Panc1 (cell line): ENCODE results near the gene OR5A1. TPM values are rescaled to one million over a fixed set of nuclear protein-coding genes. Genes with fewer than 3 reads are reported as not detected.

ENCODE experiments used
- ATAC-seq: fragments of 200-7000 bp; cut with Tn5 transposase; 2 replicates; pipeline ENCODE4 v1.9.1; 2020; ENCODE audit warnings: mild to moderate bottlenecking, moderate library complexity
- BruUV-seq: library from RNA; stranded (reverse); fragments of 400-500 nt; replicated peaks from 2 replicates; lab custom pipeline; 2021; lab: Mats Ljungman, UMichigan
- CTCF ChIA-PET: fragments of 300-600 bp; sonication (Branson Sonifier 250); formaldehyde crosslinking; loops from one replicate; lab custom pipeline; 2022; ENCODE audit warnings: antibody characterized with exemption; lab: Charles Lee
- POLR2A ChIA-PET: fragments of 300-600 bp; sonication (Branson Sonifier 250); formaldehyde crosslinking; loops from one replicate; lab custom pipeline; 2022; ENCODE audit warnings: antibody characterized with exemption; lab: Charles Lee
- DNase-seq: peaks from one replicate; pipeline ENCODE4 v3.0.0-alpha.2; 2010; ENCODE audit warnings: low read depth, low spot score
- H3K27ac ChIP-seq: 2 replicates; pipeline ENCODE4 v1.5.1; 2011; ENCODE audit warnings: mild to moderate bottlenecking, low read length, inconsistent platforms
- H3K27me3 ChIP-seq: fragments of 200-500 bp; sonication (Bioruptor generic); 2 replicates; pipeline ENCODE4 v1.6.0; 2014; ENCODE audit warnings: low read length, inconsistent platforms; ENCODE audit not compliant: control insufficient read depth, insufficient read depth
- H3K36me3 ChIP-seq: fragments of 200-500 bp; sonication (Bioruptor generic); 2 replicates; pipeline ENCODE4 v1.5.1; 2014; ENCODE audit warnings: inconsistent platforms, mild to moderate bottlenecking, low read length, moderate library complexity; ENCODE audit not compliant: control insufficient read depth, insufficient read depth
- H3K4me1 ChIP-seq: 2 replicates; pipeline ENCODE4 v1.5.1; 2011; ENCODE audit warnings: inconsistent platforms, mild to moderate bottlenecking, low read length, moderate library complexity; ENCODE audit not compliant: control insufficient read depth, insufficient read depth
- H3K4me3 ChIP-seq, 2 experiments: 2 replicates each; pipeline ENCODE4 v1.5.1; 2011 to 2012; ENCODE audit warnings: low read depth in 2 of 2, low read length in 2 of 2, mild to moderate bottlenecking in 2 of 2, inconsistent platforms in 1 of 2, moderate library complexity in 1 of 2
- H3K9me3 ChIP-seq: fragments of 200-500 bp; sonication (Bioruptor generic); 2 replicates; pipeline ENCODE4 v1.5.1; 2014; ENCODE audit warnings: low read depth, mild to moderate bottlenecking, inconsistent platforms, low read length, moderate library complexity; ENCODE audit not compliant: control insufficient read depth, insufficient read depth
- CTCF ChIP-seq: fragments of 450-650 bp; IDR thresholded peaks from 2 replicates; pipeline ENCODE4 v1.5.1; 2017; ENCODE audit warnings: mild to moderate bottlenecking
- POLR2AphosphoS5 ChIP-seq: IDR thresholded peaks from 2 replicates; pipeline ENCODE4 v1.6.1; 2012; ENCODE audit warnings: mild to moderate bottlenecking, low read depth, low read length, moderate library complexity
- REST ChIP-seq, 2 experiments: IDR thresholded peaks; 2 replicates each; pipeline ENCODE4 v1.6.1; 2011 to 2012; ENCODE audit warnings: low read depth in 2 of 2, control low read depth in 1 of 2, low read length in 1 of 2, mild to moderate bottlenecking in 1 of 2, moderate library complexity in 1 of 2; ENCODE audit not compliant: insufficient read depth in 1 of 2
- SIN3A ChIP-seq: IDR thresholded peaks from 2 replicates; pipeline ENCODE4 v1.6.1; 2012; ENCODE audit warnings: low read depth, mild to moderate bottlenecking, low read length, moderate library complexity, borderline replicate concordance; ENCODE audit not compliant: insufficient read depth
- TCF7L2 ChIP-seq: IDR thresholded peaks from 2 replicates; pipeline ENCODE4 v1.6.1; 2011; ENCODE audit warnings: mild to moderate bottlenecking, low read depth, low read length, inconsistent platforms
- in situ Hi-C: cut with HindIII; loops from 2 replicates; pipeline ENCODE4 v1.10.0; 2016; ENCODE audit warnings: low sequenced_read_pairs, low pct_unique_long_range_greater_than_20kb
- intact Hi-C: fragments of 100-400 bp; cut with micrococcal nuclease; formaldehyde crosslinking; loops from one replicate; pipeline ENCODE4 v1.10.0; 2022; ENCODE audit not compliant: unreplicated experiment
- total RNA-seq: library from RNA; stranded (reverse); gene quantifications from one replicate; pipeline ENCODE4 v1.2.1, GENCODE V29; 2021; ENCODE audit not compliant: unreplicated experiment

Gene OR5A1
- total RNA-seq, 1 experiment from 2014 or later = not detected

GRCh38 chr11:59415111-59415510, 21.2 kb upstream of the OR5A1 start:
- no peak for TF ChIP-seq POLR2AphosphoS5
- no peak for TF ChIP-seq CTCF
- no peak for TF ChIP-seq REST (IDR thresholded peaks at IDR 0.05; ENCODE audit: insufficient read depth in 1 of 2, low read depth in 2 of 2, low read length in 1 of 2)
- no peak for TF ChIP-seq TCF7L2
- POLR2A ChIA-PET = no interaction called here
- H3K36me3 ChIP-seq = no peaks in the 10 kb centered on the region
- H3K4me1 ChIP-seq = no peaks in the 10 kb centered on the region
- CTCF ChIA-PET = no interaction called here
- DNase-seq (no peak), ATAC-seq (no peak)
- intact Hi-C loops = no loop called here
- no peaks in the 10 kb centered on the region; the same call in 1 of the 2 replicates for H3K27me3 ChIP-seq
- in situ Hi-C loops = no loop called here
- no peak overlapping the region for H3K4me3 ChIP-seq
- no peak overlapping the region for H3K27ac ChIP-seq
- BruUV-seq = no TSS peak
- H3K9me3 ChIP-seq = no peaks in the 10 kb centered on the region; the same call in 1 of the 2 replicates

DNA sequence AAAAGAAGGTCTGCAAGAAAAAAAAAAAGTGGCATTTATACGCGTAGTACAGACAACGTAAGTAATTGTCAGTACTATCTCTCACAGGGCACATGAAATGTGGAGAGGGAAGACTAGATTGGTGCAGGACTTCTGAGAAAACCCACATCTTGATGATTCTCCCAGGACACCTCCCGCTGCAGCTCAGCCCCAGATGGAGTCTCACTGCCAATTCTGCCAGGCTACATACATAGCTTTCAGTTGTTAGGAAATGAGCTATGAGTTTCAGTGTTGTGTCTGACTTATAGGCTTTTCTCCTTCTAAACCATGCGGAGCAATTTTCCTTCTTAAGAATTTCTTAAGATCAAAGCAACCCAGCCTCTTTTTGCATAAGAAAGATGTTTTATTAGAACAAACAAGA, 19.7 kb upstream of the OR5A1 start:
- ChIA-PET CTCF (no interaction called here), POLR2A (no interaction called here)
- TF ChIP-seq REST (IDR thresholded peaks at IDR 0.05; ENCODE audit: insufficient read depth in 1 of 2, low read depth in 2 of 2, low read length in 1 of 2) = no peak
- no peak for TF ChIP-seq CTCF
- no peak for TF ChIP-seq SIN3A
- no peak for TF ChIP-seq TCF7L2
- TF ChIP-seq POLR2AphosphoS5 = no peak
- intact Hi-C loops (no loop called here), in situ Hi-C loops (no loop called here)
- BruUV-seq = no TSS peak
- ATAC-seq = no peak
- Histone ChIP-seq H3K9me3 (no peaks in the 10 kb centered on the region), H3K27ac (no peak overlapping the region), H3K27me3 (no peaks in the 10 kb centered on the region; the same call in 1 of the 2 replicates), H3K4me1 (no peaks in the 10 kb centered on the region), H3K4me3 (no peak overlapping the region), H3K36me3 (no peaks in the 10 kb centered on the region)
- DNase-seq = no peak
